Metanephros (tissue), 2 donors: ENCODE data around the gene CALU. TPM values are rescaled to one million over a fixed set of nuclear protein-coding genes. Genes with fewer than 3 reads are reported as not detected.
A peak's percentile ranks its signal among the peaks of the same experiment; 100 is the strongest.

ENCODE experiments used
- small RNA-seq: library from RNA; depleted of rRNA; stranded (forward); fragments of <200 nt; gene quantifications from one replicate; pipeline ENCODE3, GENCODE V24; 2014; ENCODE audit warnings: low replicate concordance
- total RNA-seq: library from RNA; depleted of rRNA; stranded (reverse); fragments of >200 nt; gene quantifications from one replicate; pipeline ENCODE4 v1.2.3, GENCODE V29; 2014

The CALU gene
- 80.8 TPM for total RNA-seq

GRCh38 chr7:128739048-128739962, at the start of gene CALU:
TSS of gene CALU (plus strand) at chr7:128739359. CDS start at chr7:128748584, 9,225 bp downstream.

GRCh38 chr7:128775744-128776474, 36.8 kb downstream of the CALU start, which contains the start of gene OPN1SW:
TSS of gene OPN1SW (minus strand) at chr7:128775794. CDS start at chr7:128775781, 13 bp downstream.

GRCh38 chr7:128791121-128791971, 52.2 kb downstream of the CALU start, which contains the start of gene CCDC136:
TSS of gene CCDC136 (plus strand) at chr7:128791968. CDS start at chr7:128792412, 444 bp downstream.

Small RNA genes lying within 50 kb of the gene (small RNA-seq; reads per million reads assigned to genes)
- gene RN7SL81P (not detected), gene RNA5SP242 (0.39 reads per million, percentile 50 among the genes with 10 or more reads in this experiment), gene RNA5SP243 (not detected)

Other genes with a start within 250 kb of the CALU start
- 0.82 TPM for gene GARIN1A, start 67.1 kb upstream of the CALU start, total RNA-seq
- gene OPN1SW, start 36.4 kb downstream of the CALU start, total RNA-seq, result not detected
- gene CCDC136, start 52.6 kb downstream of the CALU start, total RNA-seq, result 13.8 TPM
- 190 TPM for gene FLNC, start 91.0 kb downstream of the CALU start, total RNA-seq
- gene ATP6V1F, start 123.5 kb downstream of the CALU start, total RNA-seq, result 120 TPM
- 16.2 TPM for gene KCP, start 171.3 kb downstream of the CALU start, total RNA-seq
- 9.4 TPM for gene IRF5, start 198.6 kb downstream of the CALU start, total RNA-seq